D341Med (cell line): ENCODE results near the gene RRAGB.
"Not testable (repeated sequence)": the region's sequence is repeated elsewhere in the genome, so short reads cannot be mapped to it uniquely, and the experiment has no call there.

Experiments
- DNase-seq: peaks from one replicate; pipeline ENCODE4 v3.0.0; 2012; ENCODE audit warnings: low spot score

Gene RRAGB, protein sequence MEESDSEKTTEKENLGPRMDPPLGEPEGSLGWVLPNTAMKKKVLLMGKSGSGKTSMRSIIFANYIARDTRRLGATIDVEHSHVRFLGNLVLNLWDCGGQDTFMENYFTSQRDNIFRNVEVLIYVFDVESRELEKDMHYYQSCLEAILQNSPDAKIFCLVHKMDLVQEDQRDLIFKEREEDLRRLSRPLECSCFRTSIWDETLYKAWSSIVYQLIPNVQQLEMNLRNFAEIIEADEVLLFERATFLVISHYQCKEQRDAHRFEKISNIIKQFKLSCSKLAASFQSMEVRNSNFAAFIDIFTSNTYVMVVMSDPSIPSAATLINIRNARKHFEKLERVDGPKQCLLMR

DNA sequence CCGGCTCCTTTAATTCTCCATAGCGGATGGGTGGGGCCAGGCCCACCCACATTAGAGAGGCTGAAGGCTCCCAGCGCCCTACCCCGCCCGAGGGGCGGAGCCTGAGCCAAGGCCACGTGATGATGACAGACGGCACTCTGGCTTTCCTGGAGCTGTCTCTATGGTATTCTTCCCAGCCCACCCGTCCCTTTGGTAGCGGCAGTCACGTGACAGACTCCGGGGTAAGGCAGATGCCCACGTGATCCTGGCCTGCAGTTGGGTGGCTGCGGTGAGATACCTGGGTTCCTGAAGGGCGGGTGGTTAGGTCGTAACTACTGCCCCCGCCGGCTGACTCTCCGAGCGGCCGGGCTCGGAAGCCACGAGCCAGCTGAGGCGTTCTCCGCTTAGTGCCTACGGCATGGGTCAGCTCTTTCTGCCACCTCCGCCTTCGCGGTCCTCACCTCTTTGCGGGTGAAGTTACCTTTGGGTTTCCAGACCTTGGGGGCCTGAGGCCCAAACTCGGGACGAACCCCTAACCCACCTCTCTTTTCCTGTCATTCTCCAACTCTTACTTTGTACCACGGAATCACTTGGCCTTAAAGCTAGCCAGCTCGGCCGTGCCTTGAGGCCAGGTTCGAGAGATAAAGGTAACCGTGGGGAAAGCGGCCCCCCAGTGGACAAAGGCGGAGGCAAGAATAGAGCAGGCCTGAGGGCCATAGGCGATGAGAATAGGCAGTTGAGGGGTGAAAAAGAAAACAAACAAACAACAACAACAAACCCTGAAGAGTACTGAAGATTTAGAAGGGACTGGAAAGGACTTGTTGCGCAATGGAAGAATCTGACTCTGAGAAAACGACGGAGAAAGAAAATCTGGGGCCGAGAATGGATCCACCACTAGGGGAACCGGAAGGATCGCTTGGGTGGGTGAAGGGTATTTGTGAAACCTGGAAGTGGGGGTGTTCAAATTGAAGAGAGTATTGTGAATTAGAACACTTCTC lies at the start of gene RRAGB:
RRAGB (plus strand) TSS at position 229 of the 977 bp plus-strand sequence; CDS start at position 808, 579 bp downstream.
- DNase-seq = peak; percentile 30

DNA sequence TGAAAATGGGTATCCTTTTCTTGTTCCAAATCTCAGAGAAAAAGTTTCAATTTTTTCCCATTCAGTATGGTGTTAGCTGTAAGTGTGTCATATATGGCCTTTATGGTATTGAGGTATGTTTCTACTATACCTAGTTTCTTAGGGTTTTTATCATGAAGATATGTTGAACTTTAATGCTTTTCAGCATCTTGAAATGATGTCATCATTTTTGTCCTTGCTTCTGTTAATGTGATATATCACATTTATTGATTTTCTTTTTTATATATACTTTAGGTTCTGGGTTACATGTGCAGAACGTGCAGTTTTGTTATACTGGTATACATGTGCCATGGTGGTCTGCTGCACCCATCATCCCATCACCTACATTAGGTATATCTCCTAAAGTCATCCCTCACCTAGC lies 49.5 kb upstream of the RRAGB start:
- DNase-seq = no peak

DNA sequence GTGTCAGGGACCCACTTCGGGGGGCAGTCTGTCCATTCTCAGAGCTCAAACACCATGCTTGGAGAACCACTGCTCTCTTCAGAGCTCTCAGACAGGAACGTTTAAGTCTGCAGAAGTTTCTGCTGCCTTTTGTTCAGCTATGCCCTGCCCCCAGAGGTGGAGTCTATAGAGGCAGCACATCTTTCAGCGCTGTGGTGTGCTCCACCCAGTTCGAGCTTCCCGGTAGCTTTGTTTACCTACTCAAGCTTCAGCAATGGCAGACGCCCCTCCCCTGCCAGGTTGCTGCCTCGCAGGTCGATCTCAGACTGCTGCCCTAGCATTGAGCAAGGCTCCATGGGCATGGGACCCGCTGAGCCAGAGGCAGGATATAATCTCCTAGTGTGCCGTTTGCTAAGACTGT lies 29.0 kb upstream of the RRAGB start:
- not testable (repeated sequence) for DNase-seq

DNA sequence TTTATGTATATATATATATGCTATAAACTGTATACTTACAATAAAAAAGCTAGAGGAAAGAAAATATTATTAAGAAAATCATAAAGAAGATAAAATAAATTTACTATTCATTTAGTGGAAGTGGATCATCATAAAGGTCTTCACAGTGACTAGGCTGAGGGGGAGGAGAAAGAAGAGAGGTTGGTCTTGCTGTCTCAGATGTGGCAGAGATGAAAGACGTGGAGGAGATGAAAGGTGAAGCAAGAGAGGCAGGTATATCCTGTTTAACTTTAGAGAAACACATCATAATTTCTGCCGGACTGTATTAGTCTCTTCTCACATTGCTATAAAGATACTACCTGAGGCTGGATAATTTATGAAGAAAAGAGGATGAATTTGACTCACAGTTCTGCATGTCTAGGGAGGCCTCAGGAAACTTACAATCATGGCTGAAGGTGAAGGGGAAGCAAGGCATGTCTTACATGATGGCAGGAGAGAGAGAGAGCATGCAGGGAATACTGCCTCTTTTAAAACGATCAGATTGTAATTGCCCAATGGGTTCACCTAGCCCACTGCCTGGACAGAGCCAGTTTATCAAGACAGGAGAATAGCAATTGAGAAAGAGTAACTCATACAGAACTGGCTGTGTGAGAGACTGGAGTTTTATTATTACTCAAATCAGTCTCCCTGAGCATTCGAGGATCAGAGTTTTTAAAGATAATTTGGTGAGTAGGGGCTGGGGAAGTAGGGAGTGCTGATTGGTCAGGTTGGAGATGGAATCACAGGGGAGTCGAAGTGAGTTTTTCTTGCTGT lies 22.1 kb upstream of the RRAGB start:
- DNase-seq = no peak

DNA sequence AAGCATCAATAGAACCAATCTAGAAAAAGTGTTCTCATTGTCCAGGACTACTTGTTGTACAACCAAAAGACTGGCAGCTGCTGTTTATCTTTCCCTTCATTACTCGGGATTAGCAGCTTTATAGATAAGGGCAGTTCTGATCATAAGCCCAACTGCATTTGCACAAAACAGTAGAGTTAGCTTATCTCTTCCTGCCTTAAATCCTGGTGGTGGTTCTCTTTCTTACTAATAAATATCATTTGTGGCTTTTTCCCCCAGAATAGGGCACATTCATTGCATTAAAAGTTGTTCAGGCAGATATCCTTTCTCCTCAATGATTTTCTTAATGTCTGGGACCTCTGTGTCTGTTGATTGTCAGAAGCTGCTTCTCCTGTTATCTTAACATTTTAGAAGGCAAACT lies 20.2 kb upstream of the RRAGB start:
- no peak for DNase-seq

DNA sequence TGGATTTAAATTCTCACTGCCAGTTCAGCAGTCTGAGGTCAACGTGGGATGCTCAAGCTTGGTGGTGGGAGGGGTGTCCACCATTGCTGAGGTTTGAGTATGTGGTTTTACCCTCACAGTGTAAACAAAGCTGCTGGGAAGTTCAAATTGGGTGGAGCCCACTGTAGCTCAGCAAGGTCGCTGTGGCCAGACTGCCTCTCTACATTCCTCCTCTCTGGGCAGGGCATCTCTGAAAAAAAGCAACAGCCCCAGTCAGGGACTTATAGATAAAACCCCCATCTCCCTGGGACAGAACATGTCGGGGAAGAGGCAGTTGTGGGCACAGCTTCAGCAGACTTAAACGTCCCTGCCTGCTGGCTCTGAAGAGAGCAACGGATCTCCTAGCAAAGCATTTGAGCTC lies 14.9 kb upstream of the RRAGB start:
- no peak for DNase-seq

DNA sequence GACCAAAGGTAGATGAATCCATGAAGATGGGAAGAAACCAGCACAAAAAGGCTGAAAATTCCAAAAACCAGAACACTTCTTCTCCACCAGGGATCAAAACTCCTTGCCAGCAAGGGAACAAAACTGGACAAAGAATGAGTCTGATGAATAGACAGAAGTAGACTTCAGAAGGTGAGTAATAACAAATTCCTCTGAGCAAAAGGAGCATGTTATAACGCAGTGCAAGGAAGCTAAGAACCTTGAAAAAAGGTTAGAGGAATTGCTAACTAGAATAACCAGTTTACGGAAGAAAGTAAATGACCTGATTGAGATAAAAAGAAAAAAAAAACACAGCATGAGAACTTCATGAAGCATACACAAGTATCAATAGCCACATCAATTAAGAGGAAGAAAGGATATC lies 14.1 kb upstream of the RRAGB start:
- not testable (repeated sequence) for DNase-seq

DNA sequence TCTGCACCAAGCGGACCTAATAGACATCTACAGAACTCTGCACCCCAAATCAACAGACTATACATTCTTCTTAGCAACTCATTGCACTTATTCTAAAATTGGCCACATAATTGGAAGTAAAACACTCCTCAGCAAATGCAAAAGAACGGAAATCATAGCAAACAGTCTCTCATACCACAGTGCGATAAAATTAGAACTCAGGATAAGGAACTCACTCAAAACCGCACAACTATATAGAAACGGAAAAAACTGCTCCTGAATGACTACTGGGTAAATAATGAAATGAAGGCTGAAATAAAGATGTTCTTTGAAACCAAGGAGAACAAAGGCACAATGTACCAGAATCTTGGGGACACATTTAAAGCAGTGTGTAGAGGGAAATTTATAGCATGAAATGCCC lies 12.5 kb upstream of the RRAGB start:
- not testable (repeated sequence) for DNase-seq

DNA sequence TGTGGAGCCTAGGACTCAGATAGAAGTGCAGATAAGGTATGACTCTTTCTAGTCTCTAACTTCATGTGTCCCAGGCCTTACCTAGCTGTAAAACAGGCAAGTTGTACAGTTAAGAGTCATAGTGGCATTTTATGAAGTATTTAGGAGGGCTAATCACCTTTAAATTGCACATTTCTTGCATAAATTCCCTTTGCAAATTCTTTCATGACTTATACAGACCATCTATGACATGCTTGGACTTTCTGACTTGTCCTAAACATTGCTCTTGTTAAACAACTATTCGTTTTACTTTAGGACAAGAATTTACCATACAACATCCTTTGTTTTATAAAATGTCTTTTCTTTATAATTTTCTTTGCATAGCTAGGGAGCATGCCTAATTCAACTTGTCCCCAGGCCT lies 7.8 kb upstream of the RRAGB start:
- DNase-seq = no peak

DNA sequence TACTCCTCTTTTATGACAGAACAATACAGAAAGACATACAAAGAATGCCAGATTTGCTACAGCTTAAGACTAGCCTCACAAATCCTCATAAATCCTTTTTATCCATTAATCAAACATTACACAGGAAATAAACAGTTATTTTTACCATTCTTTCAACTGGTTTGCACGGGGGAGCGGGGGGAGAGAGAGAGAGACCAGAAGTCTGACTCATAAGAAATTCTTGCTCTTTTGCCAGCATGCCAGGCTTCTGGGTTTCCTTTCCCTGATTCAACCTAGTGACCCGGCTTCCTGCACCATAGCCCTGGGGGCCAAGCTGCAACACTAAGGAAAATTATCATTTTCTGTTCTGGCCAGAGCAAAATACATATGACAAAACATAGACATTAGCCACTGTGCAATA lies 6.8 kb upstream of the RRAGB start:
- no peak for DNase-seq

DNA sequence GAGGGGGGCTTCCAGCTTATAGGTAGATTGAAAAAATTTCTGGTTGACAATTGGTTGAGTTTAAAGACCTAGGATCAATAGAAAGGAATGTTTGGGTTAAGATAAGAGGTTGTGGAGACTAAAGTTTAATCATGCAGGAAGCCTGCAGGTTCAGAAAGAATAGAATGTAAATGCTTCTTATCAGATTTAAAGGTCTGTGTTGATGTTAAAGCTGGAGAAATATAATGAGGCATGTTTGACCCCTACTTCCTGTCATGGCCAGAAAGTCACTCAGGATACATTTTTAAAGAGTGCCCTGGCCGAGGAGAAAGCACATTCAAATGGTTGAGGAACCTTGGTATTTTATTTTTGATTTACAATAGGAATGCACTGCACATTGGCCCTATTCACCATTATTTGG lies 3.9 kb upstream of the RRAGB start:
- DNase-seq = no peak

DNA sequence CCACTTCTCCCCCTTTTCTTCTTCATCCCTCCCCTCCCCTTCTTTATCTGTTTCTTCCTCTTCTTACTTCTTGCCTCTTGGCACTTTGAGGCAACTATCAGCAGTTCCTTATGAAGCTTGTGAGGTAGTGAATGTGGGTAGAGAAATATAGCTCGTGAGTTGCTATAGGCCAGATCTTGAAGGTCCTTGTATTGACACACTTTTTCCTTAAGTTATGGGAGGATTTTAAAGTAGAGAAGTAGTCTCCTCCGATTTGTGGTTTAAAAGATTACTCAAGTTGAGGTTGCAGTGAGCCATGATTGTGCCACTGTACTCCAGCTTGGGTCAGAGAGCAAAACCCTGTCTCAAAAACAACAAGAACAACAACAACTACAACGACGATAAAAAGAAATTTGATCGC lies 3.4 kb upstream of the RRAGB start:
- DNase-seq = no peak

DNA sequence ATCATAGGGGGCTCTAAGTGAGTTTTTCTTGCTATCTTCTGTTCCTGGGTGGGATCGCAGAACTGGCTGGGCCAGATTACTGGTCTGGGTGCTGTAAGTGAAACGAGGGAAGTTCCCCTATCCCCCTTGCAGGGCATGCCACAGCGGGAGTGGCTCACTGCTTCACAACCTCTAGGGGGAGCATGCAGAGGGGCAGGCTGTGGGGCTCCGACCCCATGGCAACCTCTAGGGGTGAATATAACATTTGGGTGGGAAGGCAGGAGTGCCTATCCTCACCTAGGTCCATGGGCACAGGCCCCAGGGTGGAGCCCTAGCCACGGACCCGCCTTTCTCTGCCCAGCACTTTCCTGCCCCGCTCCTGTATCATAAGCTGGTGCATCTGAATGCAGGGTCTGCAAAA lies 1.7 kb upstream of the RRAGB start:
- DNase-seq = no peak

DNA sequence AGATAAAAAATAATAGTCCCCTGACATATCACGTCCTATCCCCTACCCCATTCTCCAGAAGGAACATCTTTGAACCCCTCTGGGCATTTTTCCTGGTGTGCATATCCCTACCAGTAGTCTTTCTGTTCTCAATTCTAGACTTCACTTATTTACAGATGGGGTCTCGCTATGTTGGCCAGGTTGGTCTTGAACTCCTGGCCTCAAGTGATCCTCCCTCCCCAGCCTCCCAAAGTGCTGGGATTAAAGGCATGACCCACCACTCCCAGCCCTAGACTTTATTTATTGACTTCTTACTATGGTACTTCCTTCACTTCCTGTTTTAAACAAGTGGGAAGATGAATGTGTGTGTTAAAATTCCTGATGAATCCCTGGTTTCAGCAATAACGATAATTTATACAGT lies 612 bp upstream of the RRAGB start:
- no peak for DNase-seq

DNA sequence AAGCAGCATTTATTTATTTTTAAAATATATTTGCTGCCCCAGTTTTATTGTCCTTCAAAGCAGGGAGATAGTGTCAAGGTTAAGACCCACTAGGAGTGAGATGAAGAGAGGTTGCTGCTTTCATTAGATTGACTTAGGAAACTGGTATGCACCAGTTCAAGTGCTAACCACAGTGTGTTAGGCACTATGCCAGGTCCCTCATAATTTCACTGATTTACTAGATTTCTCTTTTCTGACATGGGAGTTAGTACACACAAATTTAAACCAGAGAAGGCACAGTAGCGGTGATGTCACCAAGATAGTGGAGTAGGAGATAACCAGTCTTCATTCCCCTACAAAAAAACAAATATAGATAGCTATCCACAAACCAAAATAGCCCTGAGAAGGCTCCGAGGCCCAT lies 14.3 kb downstream of the RRAGB start:
- no peak for DNase-seq

DNA sequence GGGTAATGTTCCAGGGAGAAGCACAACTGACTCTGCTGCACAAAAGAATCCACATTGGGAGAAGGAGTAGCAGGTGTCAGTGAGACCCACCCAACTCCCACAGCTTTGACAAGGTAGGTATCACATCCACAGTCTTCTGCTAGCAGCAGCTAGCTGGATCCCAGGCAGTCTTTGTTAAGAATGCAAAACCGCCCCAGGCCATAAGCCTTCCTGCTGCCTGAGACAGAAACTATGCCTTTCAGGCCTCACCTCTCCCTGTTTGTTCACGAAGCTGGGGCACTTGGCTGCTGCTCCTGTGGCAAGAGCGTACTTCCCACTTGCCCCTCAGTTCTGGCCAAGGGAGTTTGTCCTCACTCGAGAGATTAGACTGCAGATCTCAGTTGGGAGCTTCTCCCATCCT lies 21.4 kb downstream of the RRAGB start:
- no peak for DNase-seq

DNA sequence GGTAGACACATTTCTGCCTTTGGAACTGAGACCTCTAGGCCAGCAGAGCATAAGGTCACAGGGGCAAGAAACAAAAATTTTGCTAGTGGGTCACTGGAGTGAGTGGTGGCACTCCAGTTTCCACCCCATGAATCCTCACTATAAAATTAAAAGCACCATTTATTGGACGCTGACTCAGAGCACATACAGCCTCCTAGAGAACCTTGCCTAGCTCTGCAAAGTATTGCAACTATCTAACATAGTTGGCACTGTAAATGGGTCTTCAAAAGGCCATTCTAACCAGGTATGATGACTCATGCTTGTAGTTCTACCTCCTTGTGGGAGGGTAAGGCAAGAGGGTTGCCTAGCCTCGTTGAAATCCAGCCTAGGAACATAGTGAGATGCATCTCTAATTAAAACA lies 25.1 kb downstream of the RRAGB start:
- DNase-seq = no peak

DNA sequence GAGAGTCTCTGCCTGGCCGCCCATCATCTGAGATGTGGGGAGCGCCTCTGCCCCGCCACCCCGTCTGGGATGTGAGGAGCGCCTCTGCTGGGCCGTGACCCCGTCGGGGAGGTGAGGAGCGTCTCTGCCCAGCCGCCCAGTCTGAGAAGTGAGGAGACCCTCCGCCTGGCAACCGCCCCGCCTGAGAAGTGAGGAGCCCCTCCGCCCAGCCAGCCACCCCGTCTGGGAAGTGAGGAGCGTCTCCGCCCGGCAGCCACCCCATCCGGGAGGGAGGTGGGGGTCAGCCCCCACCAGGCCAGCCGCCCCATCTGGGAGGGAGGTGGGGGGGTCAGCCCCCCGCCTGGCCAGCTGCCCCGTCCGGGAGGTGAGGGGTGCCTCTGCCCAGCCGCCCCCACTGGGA lies 30.9 kb downstream of the RRAGB start:
- DNase-seq = not testable (repeated sequence)

DNA sequence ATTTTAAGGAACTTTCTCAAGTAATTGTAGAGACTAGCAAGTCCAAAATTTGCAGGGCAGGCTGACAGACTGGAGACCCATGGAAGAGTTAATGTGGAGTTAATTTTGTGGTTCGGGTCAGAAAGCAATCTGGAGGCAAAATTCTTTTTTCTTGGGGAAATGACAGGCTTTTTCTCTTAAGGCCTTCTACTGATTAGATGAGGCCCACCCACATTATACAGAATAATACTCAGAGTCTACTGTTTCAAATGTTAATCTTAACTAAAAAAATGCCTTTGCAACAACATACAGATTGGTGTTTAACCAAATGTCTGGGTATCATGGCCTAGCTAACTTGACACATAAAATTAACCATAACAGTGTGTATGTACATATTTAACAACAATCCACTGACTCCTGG lies 32.7 kb downstream of the RRAGB start:
- no peak for DNase-seq

DNA sequence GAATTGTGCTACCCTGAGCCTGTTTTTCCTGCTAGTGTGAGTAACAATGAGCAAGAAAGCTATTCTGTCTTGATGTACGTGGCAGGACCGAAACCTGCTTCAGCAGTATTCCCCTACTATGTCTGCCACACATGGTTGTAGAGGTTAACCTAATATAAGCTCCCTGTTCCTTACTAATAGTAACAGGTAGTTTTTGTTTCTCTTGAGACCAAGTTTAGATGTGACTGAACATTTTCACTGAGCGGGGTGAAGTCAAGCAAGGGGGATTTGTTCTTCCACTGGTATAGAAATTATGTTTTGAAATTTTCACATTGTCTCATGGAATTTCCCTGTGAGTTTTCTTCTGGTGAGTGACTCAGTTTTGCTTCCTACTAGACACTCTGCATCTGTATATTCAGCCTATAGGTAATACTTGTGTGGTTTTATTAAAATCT lies 37.3 kb downstream of the RRAGB start:
- no peak for DNase-seq

DNA sequence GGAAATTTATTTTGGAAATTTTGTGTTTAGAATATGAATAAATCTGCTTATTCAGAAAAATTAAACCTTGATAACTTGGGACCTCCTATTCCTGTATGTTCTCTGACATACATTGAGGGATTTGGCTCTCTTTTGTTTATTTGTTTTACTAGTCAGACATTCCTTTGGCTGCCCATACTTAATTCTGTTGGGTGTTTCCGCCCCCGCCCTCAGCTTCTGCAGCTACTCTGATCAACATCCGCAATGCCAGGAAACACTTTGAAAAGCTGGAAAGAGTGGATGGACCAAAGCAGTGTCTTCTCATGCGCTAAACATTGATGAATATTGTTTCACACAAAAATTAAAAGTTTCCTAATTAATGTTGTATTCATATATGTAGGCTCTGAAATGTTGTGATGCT lies 40.5 kb downstream of the RRAGB start:
- DNase-seq = no peak

DNA sequence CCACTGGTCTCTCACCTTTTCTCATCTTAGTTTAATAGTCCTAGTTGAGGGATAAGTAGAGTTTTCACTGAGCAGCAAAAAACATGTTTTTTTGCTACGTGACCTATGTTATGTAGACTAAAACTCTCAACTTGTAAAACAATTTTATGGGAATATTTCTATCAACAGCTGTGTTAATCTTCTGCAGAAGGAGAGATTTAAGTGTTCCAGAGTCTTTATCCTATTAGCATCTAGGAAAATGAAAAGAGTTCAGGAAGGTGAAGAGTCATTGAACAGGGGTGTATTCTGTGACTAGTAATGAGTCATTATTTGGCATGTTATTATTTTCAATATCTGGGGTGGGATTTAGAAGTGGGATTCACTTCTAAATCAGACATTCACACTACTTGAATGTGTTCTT lies 41.9 kb downstream of the RRAGB start:
- DNase-seq = no peak
